H1 (cell line): ENCODE measurements around the gene TRIM40. TPM values are rescaled to one million over a fixed set of nuclear protein-coding genes. Genes with fewer than 3 reads are reported as not detected.

Experiments
- CTCF ChIA-PET: fragments of 300-600 bp; sonication (Branson Sonifier 250); formaldehyde crosslinking; loops from one replicate; lab custom pipeline; 2021; ENCODE audit not compliant: partially characterized antibody; lab: Charles Lee
- POLR2A ChIA-PET: fragments of 300-600 bp; sonication (Branson Sonifier 250); formaldehyde crosslinking; loops from one replicate; lab custom pipeline; 2021; ENCODE audit warnings: inconsistent platforms; ENCODE audit not compliant: partially characterized antibody; lab: Charles Lee
- DNase-seq, 2 experiments: peaks; one replicate each; pipeline versions ENCODE4 v3.0.0 to v3.0.0-alpha.2; 2010 to 2022; ENCODE audit warnings: low spot score in 2 of 2, low read depth in 1 of 2, mixed read lengths in 1 of 2
- FAIRE-seq: peaks from 2 replicates; lab custom pipeline; 2011; peaks lifted over from hg19 to GRCh38; lab: Jason Lieb, UNC
- H2AFZ ChIP-seq: 2 replicates; pipeline ENCODE4 v1.8.1; 2012; ENCODE audit warnings: low read length, inconsistent platforms
- H2AK5ac ChIP-seq: 2 replicates; pipeline ENCODE4 v1.6.1; 2013; ENCODE audit warnings: low read depth, low read length
- H2BK120ac ChIP-seq: replicated peaks from 2 replicates; pipeline ENCODE3; 2013; ENCODE audit warnings: low read depth, low read length, inconsistent platforms
- H2BK12ac ChIP-seq: 2 replicates; pipeline ENCODE4 v1.6.1; 2013; ENCODE audit warnings: low read depth, low read length
- H2BK15ac ChIP-seq: 2 replicates; pipeline ENCODE4 v1.6.1; 2013; ENCODE audit warnings: low read length
- H2BK20ac ChIP-seq: 2 replicates; pipeline ENCODE4 v1.6.1; 2013; ENCODE audit warnings: low read length
- H2BK5ac ChIP-seq: 2 replicates; pipeline ENCODE4 v1.6.1; 2013; ENCODE audit warnings: low read depth, low read length
- H3K14ac ChIP-seq: 2 replicates; pipeline ENCODE4 v1.6.1; 2013; ENCODE audit warnings: inconsistent platforms; ENCODE audit not compliant: insufficient read length
- H3K18ac ChIP-seq: 2 replicates; pipeline ENCODE4 v1.6.1; 2013; ENCODE audit warnings: low read length; ENCODE audit errors: extremely low read depth
- H3K23ac ChIP-seq: 2 replicates; pipeline ENCODE4 v1.6.1; 2013; ENCODE audit warnings: inconsistent platforms; ENCODE audit not compliant: insufficient read length
- H3K23me2 ChIP-seq: 2 replicates; pipeline ENCODE4 v1.6.1; 2013; ENCODE audit warnings: low read depth, low read length
- H3K27ac ChIP-seq: 2 replicates; pipeline ENCODE4 v1.6.1; 2011; ENCODE audit warnings: low read depth, low read length, inconsistent platforms
- H3K27me3 ChIP-seq, 4 experiments: replicated peaks in 1 of 4; 1 replicate in 1 of 4; 2 replicates in 3 of 4; pipeline versions ENCODE4 v1.6.1 to v1.8.1; 2011 to 2013; ENCODE audit warnings: low read length in 3 of 4, mild to moderate bottlenecking in 3 of 4, inconsistent platforms in 2 of 4, mixed read lengths in 2 of 4, moderate library complexity in 1 of 4; ENCODE audit not compliant: control insufficient read depth in 3 of 4, insufficient read depth in 3 of 4; ENCODE audit errors: extremely low read depth in 1 of 4
- H3K36me3 ChIP-seq, 4 experiments: 2 replicates each; pipeline versions ENCODE4 v1.6.1 to v1.8.1; 2011 to 2013; ENCODE audit warnings: mild to moderate bottlenecking in 4 of 4, low read length in 3 of 4, moderate library complexity in 2 of 4, control low read depth in 1 of 4, inconsistent platforms in 1 of 4; ENCODE audit not compliant: insufficient read depth in 4 of 4, control insufficient read depth in 2 of 4
- H3K4ac ChIP-seq: replicated peaks from 2 replicates; pipeline ENCODE3; 2013; ENCODE audit warnings: low read length, low read depth, mixed read lengths, inconsistent platforms; ENCODE audit not compliant: insufficient read length
- H3K4me1 ChIP-seq, 4 experiments: replicated peaks in 1 of 4; 1 replicate in 1 of 4; 2 replicates in 3 of 4; pipeline versions ENCODE4 v1.6.1 to v1.8.1; 2011 to 2013; ENCODE audit warnings: low read length in 3 of 4, inconsistent platforms in 2 of 4, mixed read lengths in 1 of 4; ENCODE audit not compliant: insufficient read depth in 4 of 4, control insufficient read depth in 3 of 4
- H3K4me2 ChIP-seq, 2 experiments: 2 replicates each; pipeline versions ENCODE4 v1.6.1 to v1.8.1; 2011 to 2013; ENCODE audit warnings: low read depth in 2 of 2, low read length in 2 of 2, control low read depth in 1 of 2, inconsistent platforms in 1 of 2, mild to moderate bottlenecking in 1 of 2; ENCODE audit not compliant: insufficient read depth in 1 of 2
- H3K4me3 ChIP-seq, 4 experiments: fragments of 200-600, 300-600 bp in 1 of 4; sonication (generic), shearing (Covaris generic), sonication (Bioruptor Twin) in 1 of 4; 2 replicates each; pipeline versions ENCODE4 v1.5.1 to v1.8.1; 2011 to 2016; ENCODE audit warnings: low read length in 4 of 4, low read depth in 3 of 4, control low read depth in 2 of 4, inconsistent platforms in 2 of 4, mild to moderate bottlenecking in 2 of 4, mixed read lengths in 1 of 4, moderate library complexity in 1 of 4; ENCODE audit not compliant: insufficient read depth in 2 of 4; ENCODE audit errors: extremely low read depth in 1 of 4
- H3K56ac ChIP-seq: replicated peaks from 2 replicates; pipeline ENCODE3; 2013; ENCODE audit warnings: low read depth, mild to moderate bottlenecking, mixed read lengths, low read length, inconsistent platforms; ENCODE audit not compliant: insufficient read length
- H3K79me1 ChIP-seq: 2 replicates; pipeline ENCODE4 v1.6.1; 2013; ENCODE audit warnings: low read depth, low read length, control low read depth
- H3K79me2 ChIP-seq, 2 experiments: 2 replicates each; pipeline versions ENCODE4 v1.6.1 to v1.8.1; 2012 to 2013; ENCODE audit warnings: low read length in 2 of 2, mild to moderate bottlenecking in 2 of 2, inconsistent platforms in 1 of 2; ENCODE audit not compliant: insufficient read depth in 2 of 2, control insufficient read depth in 1 of 2
- H3K9ac ChIP-seq, 4 experiments: replicated peaks in 1 of 4; 1 replicate in 1 of 4; 2 replicates in 3 of 4; pipeline versions ENCODE4 v1.6.1 to v1.8.1; 2011 to 2013; ENCODE audit warnings: low read depth in 3 of 4, low read length in 3 of 4, control low read depth in 2 of 4, mild to moderate bottlenecking in 2 of 4, moderate library complexity in 2 of 4, inconsistent platforms in 1 of 4; ENCODE audit errors: extremely low read depth in 1 of 4
- H3K9me3 ChIP-seq, 2 experiments: 2 replicates each; pipeline versions ENCODE4 v1.6.1 to v1.8.1; 2012 to 2013; ENCODE audit warnings: mild to moderate bottlenecking in 2 of 2, moderate library complexity in 2 of 2, control low read depth in 1 of 2, inconsistent platforms in 1 of 2, low read depth in 1 of 2, low read length in 1 of 2, mixed read lengths in 1 of 2; ENCODE audit not compliant: insufficient read depth in 2 of 2
- H4K20me1 ChIP-seq, 2 experiments: replicated peaks in 1 of 2; 2 replicates each; pipeline versions ENCODE3 to v1.8.1; 2011 to 2013; ENCODE audit warnings: inconsistent platforms in 2 of 2, low read length in 2 of 2, mild to moderate bottlenecking in 1 of 2; ENCODE audit not compliant: insufficient read depth in 2 of 2, control insufficient read depth in 1 of 2
- H4K5ac ChIP-seq: 2 replicates; pipeline ENCODE4 v1.6.1; 2013; ENCODE audit warnings: low read length, low read depth, mixed read lengths, inconsistent platforms; ENCODE audit not compliant: insufficient read length
- H4K8ac ChIP-seq: 2 replicates; pipeline ENCODE4 v1.8.0; 2013; ENCODE audit warnings: mild to moderate bottlenecking, moderate library complexity, low read length, inconsistent platforms; ENCODE audit not compliant: insufficient read depth; ENCODE audit errors: extremely low read depth
- H4K91ac ChIP-seq: replicated peaks from 2 replicates; pipeline ENCODE3; 2013; ENCODE audit warnings: low read length, mixed read lengths, inconsistent platforms; ENCODE audit not compliant: insufficient read length
- CBX5 ChIP-seq: fragments of 300-800, 300-1000 bp; sonication (generic); IDR thresholded peaks from 2 replicates; pipeline ENCODE4 v1.7.1; 2016; ENCODE audit warnings: antibody characterized with exemption, low read length, low read depth
- CBX8 ChIP-seq: fragments of 300-800, 300-1000 bp; sonication (generic); IDR thresholded peaks from 2 replicates; pipeline ENCODE4 v1.7.1; 2016; ENCODE audit warnings: low read depth, low read length, borderline replicate concordance
- CHD1 ChIP-seq: IDR thresholded peaks from 2 replicates; pipeline ENCODE4 v1.6.1; 2012; ENCODE audit warnings: low read depth, low read length, improper control_type of control experiment
- EGR1 ChIP-seq: IDR thresholded peaks from 2 replicates; pipeline ENCODE4 v1.6.1; 2011; ENCODE audit warnings: low read depth, low read length, borderline replicate concordance
- GTF2F1 ChIP-seq: IDR thresholded peaks from 2 replicates; pipeline ENCODE4 v1.6.1; 2012; ENCODE audit warnings: low read depth, low read length, improper control_type of control experiment, borderline replicate concordance
- KDM1A ChIP-seq: fragments of 200-600, 300-600 bp; sonication (generic); IDR thresholded peaks from 2 replicates; pipeline ENCODE4 v1.7.1; 2016; ENCODE audit warnings: mild to moderate bottlenecking, low read length, borderline replicate concordance
- KDM4A ChIP-seq: IDR thresholded peaks from one replicate; pipeline ENCODE4 v1.7.1; 2012; ENCODE audit warnings: low read depth, mild to moderate bottlenecking, moderate library complexity, low read length, inconsistent platforms; ENCODE audit not compliant: severe bottlenecking
- NANOG ChIP-seq: IDR thresholded peaks from 2 replicates; pipeline ENCODE4 v1.6.1; 2011; ENCODE audit warnings: low read length, low read depth, mild to moderate bottlenecking, inconsistent platforms; ENCODE audit not compliant: insufficient read depth, poor library complexity, severe bottlenecking
- POU5F1 ChIP-seq: IDR thresholded peaks from 2 replicates; pipeline ENCODE4 v1.6.1; 2011; ENCODE audit warnings: low read depth, mild to moderate bottlenecking, low read length, moderate library complexity
- SAP30 ChIP-seq: fragments of 300-600 bp; sonication (generic); IDR thresholded peaks from 2 replicates; pipeline ENCODE4 v1.7.1; 2012; ENCODE audit warnings: low read length, moderate library complexity, mild to moderate bottlenecking, inconsistent platforms; ENCODE audit not compliant: insufficient read depth, insufficient replicate concordance
- SIN3A ChIP-seq, 2 experiments: IDR thresholded peaks in 1 of 2; conservative IDR thresholded peaks in 1 of 2; 2 replicates each; pipeline ENCODE4 v1.6.1; 2011 to 2012; ENCODE audit warnings: low read length in 2 of 2, improper control_type of control experiment in 1 of 2, low read depth in 1 of 2, mild to moderate bottlenecking in 1 of 2
- TBP ChIP-seq: IDR thresholded peaks from 2 replicates; pipeline ENCODE4 v1.6.1; 2011; ENCODE audit warnings: low read depth, low read length, improper control_type of control experiment
- TCF12 ChIP-seq: IDR thresholded peaks from 2 replicates; pipeline ENCODE4 v1.6.1; 2011; ENCODE audit warnings: low read depth, mild to moderate bottlenecking, low read length
- WGBS, 2 experiments: shearing (Covaris generic) in 1 of 2; methylation state at CpG; one replicate each; pipeline versions ENCODE4 v1.1.6 to v1.1.7; 2013 to 2015; ENCODE audit warnings: low lambda C conversion rate in 2 of 2, mixed read lengths in 2 of 2, inconsistent platforms in 1 of 2, low coverage in 1 of 2, missing lambda C conversion rate in 1 of 2; ENCODE audit not compliant: insufficient replicate concordance in 2 of 2, insufficient coverage in 1 of 2, insufficient read length in 1 of 2; ENCODE audit errors: extremely low coverage in 1 of 2, missing lambda C conversion rate in 1 of 2; 5-methylcytosine and 5-hydroxymethylcytosine counted together
- polyA plus RNA-seq, 7 experiments: library from polyadenylated mRNA; depleted of rRNA in 3 of 7; stranded (reverse) in 5 of 7; unstranded in 2 of 7; fragments of >200 nt in 5 of 7; fragments of 200-250 nt in 2 of 7; gene quantifications; 1 replicate in 5 of 7; 2 replicates in 1 of 7; 4 replicates in 1 of 7; pipeline versions ENCODE4 v1.2.1 to v1.2.3, GENCODE V29; 2011 to 2013; ENCODE audit warnings: missing spikeins in 2 of 7, mixed read lengths in 2 of 7
- total RNA-seq: library from RNA; stranded (reverse); fragmentation: NEBNext Ultra II Directional; extraction: Animal tissue kit (Norgen Biotek cat#: 25700); gene quantifications from 2 replicates; pipeline ENCODE4 v1.2.1, GENCODE V29; 2021

The TRIM40 gene
- total and polyA plus RNA-seq, 2 of the 8 experiments (the other 6 are each of a cell fraction or from before 2014, with no cell fraction given) = not detected

DNA sequence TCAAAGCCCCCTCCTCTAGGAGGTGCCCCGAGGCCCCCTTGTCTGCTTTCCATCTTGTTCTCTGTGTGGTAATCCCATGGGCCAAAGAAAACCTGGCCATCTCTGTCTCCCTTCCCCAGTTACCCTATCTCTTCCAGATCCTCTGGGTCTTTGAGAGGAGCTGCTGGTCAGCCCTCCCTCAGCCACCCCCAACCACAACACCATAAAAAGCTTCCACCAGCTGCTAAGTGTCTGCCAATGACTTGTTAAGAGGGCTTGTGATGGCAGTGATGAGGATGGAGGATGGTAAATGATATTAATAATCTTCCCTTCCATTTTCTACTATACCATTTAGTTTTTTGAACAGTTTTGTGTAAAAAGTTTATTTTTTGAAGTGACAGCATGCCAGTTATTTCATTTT, 60.0 kb downstream of the TRIM40 start:
- FAIRE-seq = no peak
- H2BK15ac ChIP-seq = no peak overlapping the region
- peaks cover 6 to 14% of the 10 kb centered on the region in 2 experiments for H4K20me1 ChIP-seq
- no peak overlapping the region for H2AK5ac ChIP-seq
- no peak overlapping the region for H4K8ac ChIP-seq
- H3K36me3 ChIP-seq = peaks cover 14 to 38% (median 30%) of the 10 kb centered on the region in 4 experiments; a peak in 7 of 8 replicates
- no peak overlapping the region for H2BK20ac ChIP-seq
- H4K5ac ChIP-seq = no peak overlapping the region
- no peak overlapping the region for H2AFZ ChIP-seq
- H3K4me2 ChIP-seq = no peak overlapping the region
- H3K23ac ChIP-seq = no peak overlapping the region
- no peaks in the 10 kb centered on the region; the same call in 1 of the 2 replicates for H3K79me1 ChIP-seq
- H3K27ac ChIP-seq = no peak overlapping the region
- ChIA-PET CTCF (no interaction called here), POLR2A (interaction anchor here (2.4 to 3.8 kb wide), 2 partner anchors 11 to 18 kb away, joined by 7 to 18 read pairs; partner anchors contain the start of gene TRIM26)
- H3K4me3 ChIP-seq = no peak overlapping the region
- no peak overlapping the region for H2BK5ac ChIP-seq
- H3K9ac ChIP-seq = no peak overlapping the region
- no peak overlapping the region for H3K18ac ChIP-seq
- no peak overlapping the region for H3K4ac ChIP-seq
- H3K14ac ChIP-seq = no peak overlapping the region
- no peaks in the 10 kb centered on the region for H3K9me3 ChIP-seq
- no peaks in the 10 kb centered on the region for H3K27me3 ChIP-seq
- no peak overlapping the region for H2BK120ac ChIP-seq
- no peak for DNase-seq
- H3K23me2 ChIP-seq = no peaks in the 10 kb centered on the region
- H3K79me2 ChIP-seq = peaks cover 0 to 4% of the 10 kb centered on the region in 2 experiments; a peak in 1 of 4 replicates
- WGBS, 2 experiments = 100% methylated on average over 1 of the region's 1 CpG; no CpG with 5 or more reads in 1 of the 2 experiments
- H2BK12ac ChIP-seq = no peak overlapping the region
- no peak overlapping the region for H3K56ac ChIP-seq
- no peak overlapping the region for H4K91ac ChIP-seq
- H3K4me1 ChIP-seq = peaks cover 0 to 3% (median 0%) of the 10 kb centered on the region in 4 experiments; a peak in 1 of 7 replicates
- no peak for TF ChIP-seq EGR1
- no peak for TF ChIP-seq TBP
- TF ChIP-seq TCF12 = no peak
- TF ChIP-seq NANOG = no peak
- no peak for TF ChIP-seq GTF2F1
- TF ChIP-seq KDM4A = no peak
- no peak for TF ChIP-seq POU5F1
- TF ChIP-seq KDM1A = no peak
- no peak for TF ChIP-seq CHD1
- TF ChIP-seq CBX5 = no peak
- no peak for TF ChIP-seq CBX8
- no peak for TF ChIP-seq SIN3A (conservative IDR thresholded peaks at IDR 0.05 in 1 of 2, IDR thresholded peaks at IDR 0.05 in 1 of 2; ENCODE audit: low read depth in 1 of 2, low read length in 2 of 2)
- no peak for TF ChIP-seq SAP30
